ENCODE data around the gene DCDC2.
"Not testable (repeated sequence)": the region's sequence is repeated elsewhere in the genome, so short reads cannot be mapped to it uniquely, and the experiment has no call there.

DCDC2 gene

GRCh38 chr6:24329022-24329421 lies 28.8 kb downstream of the DCDC2 start:
- no peak overlapping the region for H3K4me3 ChIP-seq (ENCODE audit: low read depth, low read length)

GRCh38 chr6:24327756-24328155 lies 30.1 kb downstream of the DCDC2 start:
- H3K4me3 ChIP-seq (ENCODE audit: low read depth, low read length) = no peak overlapping the region

- no peak overlapping the region for H3K4me3 ChIP-seq (ENCODE audit: low read depth, low read length)
Observed at GRCh38 chr6:24325978-24326377, 31.9 kb downstream of the DCDC2 start.

- no peak overlapping the region for H3K4me3 ChIP-seq (ENCODE audit: low read depth, low read length)
Observed at GRCh38 chr6:24324617-24325016, 33.2 kb downstream of the DCDC2 start.

GRCh38 chr6:24323632-24324337 lies 34.1 kb downstream of the DCDC2 start:
- no peak overlapping the region for H3K4me3 ChIP-seq (ENCODE audit: low read depth, low read length)

GRCh38 chr6:24322924-24323323 lies 34.9 kb downstream of the DCDC2 start:
- no peak overlapping the region for H3K4me3 ChIP-seq (ENCODE audit: low read depth, low read length)

GRCh38 chr6:24322446-24322845 lies 35.4 kb downstream of the DCDC2 start:
- H3K4me3 ChIP-seq (ENCODE audit: low read depth, low read length) = not testable (repeated sequence)

GRCh38 chr6:24321538-24322162 lies 36.2 kb downstream of the DCDC2 start:
- no peak overlapping the region for H3K4me3 ChIP-seq (ENCODE audit: low read depth, low read length)

- H3K4me3 ChIP-seq (ENCODE audit: low read depth, low read length) = no peak overlapping the region
Observed at GRCh38 chr6:24313251-24314141, 44.4 kb downstream of the DCDC2 start.

- H3K4me3 ChIP-seq (ENCODE audit: low read depth, low read length) = not testable (repeated sequence)
Observed at GRCh38 chr6:24311775-24312174, 46.1 kb downstream of the DCDC2 start.

GRCh38 chr6:24307881-24308280 lies 50.0 kb downstream of the DCDC2 start:
- no peak overlapping the region for H3K4me3 ChIP-seq (ENCODE audit: low read depth, low read length)

GRCh38 chr6:24306936-24307335 lies 50.9 kb downstream of the DCDC2 start:
- H3K4me3 ChIP-seq (ENCODE audit: low read depth, low read length) = no peak overlapping the region

- H3K4me3 ChIP-seq (ENCODE audit: low read depth, low read length) = no peak overlapping the region
Observed at GRCh38 chr6:24306038-24306437, 51.8 kb downstream of the DCDC2 start.

- no peak overlapping the region for H3K4me3 ChIP-seq (ENCODE audit: low read depth, low read length)
Observed at GRCh38 chr6:24296944-24297343, 60.9 kb downstream of the DCDC2 start.

GRCh38 chr6:24293852-24294251 lies 64.0 kb downstream of the DCDC2 start:
- not testable (repeated sequence) for H3K4me3 ChIP-seq (ENCODE audit: low read depth, low read length)

GRCh38 chr6:24287239-24287638 lies 70.6 kb downstream of the DCDC2 start:
- H3K4me3 ChIP-seq (ENCODE audit: low read depth, low read length) = no peak overlapping the region

GRCh38 chr6:24284006-24284405 lies 73.9 kb downstream of the DCDC2 start:
- H3K4me3 ChIP-seq (ENCODE audit: low read depth, low read length) = no peak overlapping the region

- H3K4me3 ChIP-seq (ENCODE audit: low read depth, low read length) = no peak overlapping the region
Observed at GRCh38 chr6:24283043-24283985, 74.5 kb downstream of the DCDC2 start.

- H3K4me3 ChIP-seq (ENCODE audit: low read depth, low read length) = no peak overlapping the region
Observed at GRCh38 chr6:24274441-24275083, 83.3 kb downstream of the DCDC2 start.

Data from iPS-11a (cell line).